ENCODE measurements around the gene KAT2A. TPM values are rescaled to one million over a fixed set of nuclear protein-coding genes. Genes with fewer than 3 reads are reported as not detected.

Gene KAT2A
- total RNA-seq, 4 donors from 2014 or later: 25.3 to 55.5 (median 37.1) TPM

- no peak for DNase-seq (ENCODE audit: low spot score in 2 of 2)
- WGBS, 2 donors: 67 to 70% methylated on average over 8 of the region's 8 CpGs
- TF ChIP-seq, protein P1, sequence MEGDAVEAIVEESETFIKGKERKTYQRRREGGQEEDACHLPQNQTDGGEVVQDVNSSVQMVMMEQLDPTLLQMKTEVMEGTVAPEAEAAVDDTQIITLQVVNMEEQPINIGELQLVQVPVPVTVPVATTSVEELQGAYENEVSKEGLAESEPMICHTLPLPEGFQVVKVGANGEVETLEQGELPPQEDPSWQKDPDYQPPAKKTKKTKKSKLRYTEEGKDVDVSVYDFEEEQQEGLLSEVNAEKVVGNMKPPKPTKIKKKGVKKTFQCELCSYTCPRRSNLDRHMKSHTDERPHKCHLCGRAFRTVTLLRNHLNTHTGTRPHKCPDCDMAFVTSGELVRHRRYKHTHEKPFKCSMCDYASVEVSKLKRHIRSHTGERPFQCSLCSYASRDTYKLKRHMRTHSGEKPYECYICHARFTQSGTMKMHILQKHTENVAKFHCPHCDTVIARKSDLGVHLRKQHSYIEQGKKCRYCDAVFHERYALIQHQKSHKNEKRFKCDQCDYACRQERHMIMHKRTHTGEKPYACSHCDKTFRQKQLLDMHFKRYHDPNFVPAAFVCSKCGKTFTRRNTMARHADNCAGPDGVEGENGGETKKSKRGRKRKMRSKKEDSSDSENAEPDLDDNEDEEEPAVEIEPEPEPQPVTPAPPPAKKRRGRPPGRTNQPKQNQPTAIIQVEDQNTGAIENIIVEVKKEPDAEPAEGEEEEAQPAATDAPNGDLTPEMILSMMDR (IDR thresholded peaks at IDR 0.05): no peak
- no peak for TF ChIP-seq POLR2A (IDR thresholded peaks at IDR 0.05)
- H3K4me3 ChIP-seq (ENCODE audit: low read depth, poor library complexity, severe bottlenecking): no peak overlapping the region
- intact Hi-C loops (cut with DNase I; ENCODE audit: low total_unique reads): no loop called here
Measured at GRCh38 chr17:42096360-42097111, 24.6 kb downstream of the KAT2A start.

DNA sequence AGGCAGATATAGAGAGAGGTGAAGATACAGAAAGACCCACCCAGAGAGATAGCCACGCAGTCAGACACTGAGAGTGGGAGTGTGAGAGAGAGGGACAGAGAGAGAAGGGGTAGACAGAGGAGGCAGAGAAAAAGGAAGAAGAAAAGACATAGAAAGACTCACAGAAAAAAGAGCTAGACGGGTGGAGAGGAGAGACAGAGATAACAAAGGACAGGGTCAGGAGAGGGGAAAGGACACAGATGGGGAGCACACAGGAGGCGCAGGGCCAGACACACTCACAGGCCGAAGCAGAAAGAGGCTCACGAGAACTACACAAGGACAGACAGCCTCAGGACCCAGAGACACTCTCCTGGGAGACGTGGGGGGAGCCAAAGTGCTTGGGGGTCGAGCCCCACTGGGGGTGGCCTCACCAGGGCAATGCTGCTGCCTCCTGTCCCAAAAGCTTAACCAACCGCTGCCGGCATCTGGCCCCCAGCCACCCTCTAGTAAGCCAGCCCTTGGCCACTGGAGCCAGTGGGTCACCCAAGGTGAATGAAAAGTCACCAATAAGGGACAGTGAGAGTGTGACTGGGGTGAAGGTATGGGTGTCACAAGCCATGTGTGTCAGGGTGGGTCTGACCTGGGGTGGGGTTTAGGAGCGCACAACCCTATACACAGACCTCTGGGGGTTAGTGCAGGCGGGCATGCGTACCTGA is 26.6 kb downstream of the KAT2A start:
- WGBS, 2 donors: 90% methylated on average over 12 of the region's 12 CpGs
- TF ChIP-seq, protein P1 (IDR thresholded peaks at IDR 0.05): no peak
- no peak for TF ChIP-seq POLR2A (IDR thresholded peaks at IDR 0.05)
- intact Hi-C loops (cut with DNase I; ENCODE audit: low total_unique reads): no loop called here

DNA sequence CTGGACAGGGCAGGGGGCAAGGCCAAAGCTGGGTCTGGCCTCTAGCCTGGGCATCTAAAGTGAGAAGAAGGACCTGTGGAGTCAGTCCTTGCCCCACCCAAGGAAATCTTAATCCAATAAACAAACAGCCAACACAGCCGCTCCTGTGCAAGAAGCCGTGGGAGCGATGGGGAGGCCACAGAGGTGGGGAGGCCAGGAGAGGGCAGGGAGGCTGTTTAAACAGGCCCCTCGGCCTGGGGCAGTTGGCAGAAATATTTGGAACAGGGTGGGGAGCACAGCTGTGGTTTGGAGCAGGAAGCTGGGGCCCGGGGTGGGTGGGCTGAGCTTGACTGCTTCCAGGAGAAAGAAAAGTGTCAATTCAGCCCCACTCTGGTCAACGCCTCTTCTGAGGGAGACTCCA is 28.2 kb downstream of the KAT2A start:
- WGBS, 2 donors: 58 to 60% methylated on average over 6 of the region's 6 CpGs
- no peak for DNase-seq (ENCODE audit: low spot score in 2 of 2)
- no peak overlapping the region for H3K4me3 ChIP-seq (ENCODE audit: low read depth, poor library complexity, severe bottlenecking)
- intact Hi-C loops (cut with DNase I; ENCODE audit: low total_unique reads): no loop called here
- no peak for TF ChIP-seq POLR2A (IDR thresholded peaks at IDR 0.05)
- TF ChIP-seq, protein P1 (IDR thresholded peaks at IDR 0.05): no peak

More for the DNA sequence above, 26.6 kb downstream of the KAT2A start:
- H3K4me3 ChIP-seq (ENCODE audit: low read depth, poor library complexity, severe bottlenecking): no peak overlapping the region
- no peak for DNase-seq (ENCODE audit: low spot score in 2 of 2)

DNA sequence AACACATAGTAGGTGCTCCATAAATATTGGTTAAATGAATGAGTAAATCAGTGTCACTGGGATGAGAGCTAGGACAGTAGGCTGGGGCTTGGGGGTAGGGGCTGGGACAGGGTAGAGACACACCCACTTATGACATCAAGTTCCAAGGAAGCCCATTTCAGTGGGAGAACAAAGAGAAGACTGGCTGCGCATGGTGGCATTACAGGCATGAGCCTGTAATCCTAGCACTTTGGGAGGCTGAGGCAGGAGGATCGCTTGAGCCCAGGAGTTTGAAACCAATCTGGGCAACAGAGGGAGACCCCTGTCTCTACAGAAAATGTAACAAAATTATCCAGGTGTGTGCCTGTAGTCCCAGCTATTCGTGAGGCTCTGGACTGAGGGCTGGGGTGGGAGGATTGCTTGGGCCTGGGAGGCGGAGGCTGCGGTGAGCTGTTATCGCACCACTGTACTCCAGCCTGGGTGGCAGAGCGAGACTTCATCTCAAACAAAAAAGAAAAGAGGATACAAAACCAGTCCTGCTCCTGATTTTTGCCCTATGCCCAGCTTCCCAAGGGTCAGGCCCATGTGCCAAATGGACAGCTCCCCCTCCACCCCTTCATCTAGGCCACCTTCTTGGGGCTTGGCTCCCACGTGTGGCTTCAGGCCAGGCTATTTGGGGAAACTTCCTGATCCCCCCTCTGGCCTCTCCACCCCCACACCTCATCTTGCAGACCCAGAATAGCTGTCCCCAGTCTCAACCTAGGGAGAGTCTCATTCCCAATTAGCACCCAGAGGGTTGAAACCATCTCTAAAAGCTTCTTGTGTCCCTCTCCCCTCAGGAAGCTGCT is 30.0 kb downstream of the KAT2A start:
- intact Hi-C loops (cut with DNase I; ENCODE audit: low total_unique reads): no loop called here
- WGBS, 2 donors: 82 to 90% methylated on average over 8 of the region's 8 CpGs
- H3K4me3 ChIP-seq (ENCODE audit: low read depth, poor library complexity, severe bottlenecking): no peak overlapping the region
- TF ChIP-seq, protein P1 (IDR thresholded peaks at IDR 0.05): no peak
- no peak for TF ChIP-seq POLR2A (IDR thresholded peaks at IDR 0.05)
- no peak for DNase-seq (ENCODE audit: low spot score in 2 of 2)

- WGBS, 2 donors: 87 to 88% methylated on average over 8 of the region's 8 CpGs
- intact Hi-C loops (cut with DNase I; ENCODE audit: low total_unique reads): no loop called here
Measured at GRCh38 chr17:42088736-42089135, 32.4 kb downstream of the KAT2A start.

More at GRCh38 chr17:42088736-42089135, 32.4 kb downstream of the KAT2A start:
- no peak overlapping the region for H3K4me3 ChIP-seq (ENCODE audit: low read depth, poor library complexity, severe bottlenecking)
- no peak for DNase-seq (ENCODE audit: low spot score in 2 of 2)
- TF ChIP-seq POLR2A (IDR thresholded peaks at IDR 0.05): no peak
- TF ChIP-seq, protein P1 (IDR thresholded peaks at IDR 0.05): no peak
